ENCODE measurements around the gene RERE.

The RERE gene

GRCh38 chr1:8560035-8560434 lies 257.4 kb downstream of the RERE start:
- Histone ChIP-seq H3K9me3 (ENCODE audit: control insufficient read depth, insufficient read depth, low read depth, low read length) (no peaks in the 10 kb centered on the region), H3K27ac (ENCODE audit: extremely low read depth, low read depth, low read length) (no peak overlapping the region), H3K36me3 (ENCODE audit: control insufficient read depth in 2 of 2, insufficient read depth in 1 of 2, low read length in 2 of 2) (peaks cover 0 to 6% of the 10 kb centered on the region in 2 experiments; a peak in 1 of 3 replicates), H3K4me1 (ENCODE audit: control insufficient read depth, insufficient read depth, low read length) (no peaks in the 10 kb centered on the region), H3K4me3 (ENCODE audit: low read depth, low read length) (no peak overlapping the region)
- ChIA-PET CTCF (interaction anchor here (0.5 to 3.6 kb wide), 16 partner anchors 10 to 300 kb away, joined by 3 to 77 read pairs (median 10); no protein-coding TSS in a partner anchor), POLR2A (no interaction called here)
- TF ChIP-seq IKZF3 (tag by site-specific recombination; IDR thresholded peaks at IDR 0.05): no peak
- TF ChIP-seq ZNF658 (tag by site-specific recombination; IDR thresholded peaks at IDR 0.05): no peak
- TF ChIP-seq HOXC10 (CRISPR knock-in tag; IDR thresholded peaks at IDR 0.05): no peak
- TF ChIP-seq ZNF580 (tag by site-specific recombination; IDR thresholded peaks at IDR 0.05): no peak
- TF ChIP-seq ZNF114 (tag by site-specific recombination; IDR thresholded peaks at IDR 0.05): no peak
- TF ChIP-seq ZNF121 (tag by site-specific recombination; IDR thresholded peaks at IDR 0.05): no peak
- no peak for TF ChIP-seq ZNF558 (tag by site-specific recombination; IDR thresholded peaks at IDR 0.05)
- TF ChIP-seq BCL11A (tag by site-specific recombination; IDR thresholded peaks at IDR 0.05; ENCODE audit: low read depth): no peak
- TF ChIP-seq ZNF23 (tag by site-specific recombination; IDR thresholded peaks at IDR 0.05; ENCODE audit: borderline replicate concordance): no peak
- no peak for TF ChIP-seq GLI2 (tag by site-specific recombination; IDR thresholded peaks at IDR 0.05; ENCODE audit: borderline replicate concordance, low read depth)
- TF ChIP-seq HOXA7 (CRISPR knock-in tag; IDR thresholded peaks at IDR 0.05; ENCODE audit: borderline replicate concordance): no peak
- no peak for TF ChIP-seq ZNF555 (tag by site-specific recombination; conservative IDR thresholded peaks at IDR 0.05)
- no peak for TF ChIP-seq ZNF610 (tag by site-specific recombination; IDR thresholded peaks at IDR 0.05; ENCODE audit: borderline replicate concordance)
- no peak for TF ChIP-seq ZNF280D (tag by site-specific recombination; IDR thresholded peaks at IDR 0.05)
- TF ChIP-seq KLF9 (tag by site-specific recombination; IDR thresholded peaks at IDR 0.05; ENCODE audit: low read depth): no peak
- no peak for TF ChIP-seq ZNF830 (tag by site-specific recombination; IDR thresholded peaks at IDR 0.05; ENCODE audit: low read depth)
- TF ChIP-seq ZBTB48 (tag by site-specific recombination; IDR thresholded peaks at IDR 0.05): no peak

GRCh38 chr1:8555582-8555981 lies 261.9 kb downstream of the RERE start:
- CTCF ChIA-PET: interaction anchor here (0.6 to 2.0 kb wide), 10 partner anchors 9 to 297 kb away, joined by 3 to 13 read pairs (median 3); no protein-coding TSS in a partner anchor
- TF ChIP-seq SETDB1 (IDR thresholded peaks at IDR 0.05; ENCODE audit: insufficient read length, low read length) (no peak), ZNF148 (tag by site-specific recombination; IDR thresholded peaks at IDR 0.05; ENCODE audit: borderline replicate concordance) (no peak), ZIC2 (tag by site-specific recombination; IDR thresholded peaks at IDR 0.05) (no peak), ZNF19 (tag by site-specific recombination; IDR thresholded peaks at IDR 0.05; ENCODE audit: low read depth) (no peak), ZFP41 (tag by site-specific recombination; IDR thresholded peaks at IDR 0.05; ENCODE audit: borderline replicate concordance) (no peak), ZNF510 (tag by site-specific recombination; IDR thresholded peaks at IDR 0.05; ENCODE audit: insufficient replicate concordance) (no peak), HIC1 (tag by site-specific recombination; IDR thresholded peaks at IDR 0.05) (no peak), ZBTB20 (tag by site-specific recombination; IDR thresholded peaks at IDR 0.05) (no peak), ZNF843 (tag by site-specific recombination; IDR thresholded peaks at IDR 0.05) (no peak)
- Histone ChIP-seq H3K9me3 (ENCODE audit: control insufficient read depth, insufficient read depth, low read depth, low read length) (no peaks in the 10 kb centered on the region), H3K4me1 (ENCODE audit: control insufficient read depth, insufficient read depth, low read length) (no peaks in the 10 kb centered on the region; the same call in 1 of the 2 replicates), H3K36me3 (ENCODE audit: control insufficient read depth in 2 of 2, insufficient read depth in 1 of 2, low read length in 2 of 2) (peaks cover 0 to 13% of the 10 kb centered on the region in 2 experiments; a peak in 1 of 3 replicates), H3K27ac (ENCODE audit: extremely low read depth, low read depth, low read length) (no peak overlapping the region), H3K4me3 (ENCODE audit: low read depth, low read length) (no peak overlapping the region)
- POLR2A ChIA-PET: no interaction called here

Data from HEK293 (cell line).